Measurements from ENCODE around the gene OR2W1.

The OR2W1 gene

GRCh38 chr6:28996844-28997510 is 48.0 kb downstream of the OR2W1 start:
- no peak for DNase-seq

GRCh38 chr6:28995093-28995650 is 49.8 kb downstream of the OR2W1 start:
- no peak for DNase-seq

Measured in hippocampal formation (tissue), 2 donors.